Fibroblast of peridontal ligament (primary cell): ENCODE data around the gene SLC17A7.

ENCODE experiments used
- DNase-seq: peaks from one replicate; pipeline ENCODE4 v3.0.0-alpha.2; 2010; ENCODE audit errors: extremely low read depth

The SLC17A7 gene

GRCh38 chr19:49408816-49409440 lies 32.4 kb downstream of the SLC17A7 start:
- no peak for DNase-seq

DNA sequence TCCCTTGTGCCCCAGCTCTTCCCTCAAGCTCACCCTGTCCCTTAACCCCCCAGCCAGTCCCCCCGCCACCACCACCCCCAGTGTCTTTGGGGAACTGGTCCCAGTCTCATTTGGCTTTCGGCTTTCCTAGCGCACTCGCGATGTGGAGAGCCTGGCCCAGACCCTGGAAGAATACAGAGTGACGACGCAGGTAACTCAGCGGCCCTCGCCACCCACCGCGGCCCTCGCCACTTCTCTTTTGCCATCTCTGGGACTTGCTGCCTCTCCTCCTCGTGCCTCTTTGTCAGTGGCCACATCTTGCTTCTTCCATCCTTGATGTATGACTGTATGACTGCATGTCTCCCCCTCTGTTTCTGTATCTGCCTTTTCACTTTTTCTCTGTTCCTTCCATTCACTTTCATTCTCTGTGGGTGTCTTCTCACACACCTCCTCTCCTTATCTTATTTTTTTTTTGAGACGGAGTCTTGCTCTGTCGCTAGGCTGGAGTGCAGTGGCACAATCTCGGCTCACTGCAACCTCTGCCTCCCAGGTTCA lies 33.8 kb downstream of the SLC17A7 start:
- no peak for DNase-seq

- DNase-seq = no peak
Measured at GRCh38 chr19:49407079-49407478, 34.2 kb downstream of the SLC17A7 start.

- DNase-seq = no peak
Measured at GRCh38 chr19:49403404-49404187, 37.7 kb downstream of the SLC17A7 start.

DNA sequence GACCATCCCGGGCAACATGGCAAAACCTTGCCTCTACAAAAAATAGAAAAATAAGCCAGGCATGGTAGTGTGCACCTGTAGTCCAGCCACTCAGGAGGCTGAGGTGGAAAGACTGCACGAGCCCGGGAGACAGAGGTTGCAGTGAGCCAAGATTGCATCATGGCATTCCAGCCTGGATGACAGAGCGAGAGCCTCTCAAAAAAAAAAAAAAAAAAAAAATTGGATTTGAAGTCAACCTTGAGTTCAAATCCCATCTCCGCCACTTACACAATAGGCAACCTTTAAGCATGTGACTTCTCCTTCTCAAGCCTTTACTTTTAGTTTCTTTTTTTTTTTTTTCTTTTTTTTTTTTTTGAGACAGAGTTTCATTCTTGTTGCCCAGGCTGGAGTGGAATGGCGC lies 41.3 kb downstream of the SLC17A7 start:
- DNase-seq = no peak

GRCh38 chr19:49398931-49399330 lies 42.4 kb downstream of the SLC17A7 start:
- DNase-seq = no peak

DNA sequence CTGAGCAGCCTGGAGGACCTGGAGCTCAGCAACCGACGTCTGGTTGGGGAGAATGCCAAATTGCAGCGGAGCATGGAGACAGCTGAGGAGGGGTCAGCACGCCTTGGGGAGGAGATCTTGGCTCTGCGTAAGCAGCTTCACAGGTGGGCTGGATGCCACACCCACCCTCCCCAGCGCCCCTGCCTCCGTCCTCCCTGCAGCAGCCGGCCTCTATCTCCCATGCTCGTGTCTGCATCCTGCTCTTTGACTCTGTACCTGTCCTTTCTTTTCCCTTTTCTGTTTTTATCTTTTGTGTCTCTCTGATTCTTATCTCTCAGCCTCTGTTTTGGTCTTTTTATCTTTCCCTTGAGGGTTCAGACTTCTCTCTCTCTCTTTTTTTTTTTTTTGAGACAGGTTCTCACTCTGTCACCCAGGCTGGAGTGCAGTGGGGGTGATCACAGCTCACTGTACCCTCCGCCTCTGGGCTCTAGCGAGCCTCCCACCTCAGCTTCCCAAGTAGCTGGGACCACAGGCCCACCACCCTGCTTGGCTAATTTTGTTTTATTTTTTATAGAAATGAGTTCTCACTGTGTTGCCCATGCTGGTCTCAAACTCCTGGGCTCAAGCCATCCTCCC lies 43.2 kb downstream of the SLC17A7 start:
- DNase-seq = no peak

DNA sequence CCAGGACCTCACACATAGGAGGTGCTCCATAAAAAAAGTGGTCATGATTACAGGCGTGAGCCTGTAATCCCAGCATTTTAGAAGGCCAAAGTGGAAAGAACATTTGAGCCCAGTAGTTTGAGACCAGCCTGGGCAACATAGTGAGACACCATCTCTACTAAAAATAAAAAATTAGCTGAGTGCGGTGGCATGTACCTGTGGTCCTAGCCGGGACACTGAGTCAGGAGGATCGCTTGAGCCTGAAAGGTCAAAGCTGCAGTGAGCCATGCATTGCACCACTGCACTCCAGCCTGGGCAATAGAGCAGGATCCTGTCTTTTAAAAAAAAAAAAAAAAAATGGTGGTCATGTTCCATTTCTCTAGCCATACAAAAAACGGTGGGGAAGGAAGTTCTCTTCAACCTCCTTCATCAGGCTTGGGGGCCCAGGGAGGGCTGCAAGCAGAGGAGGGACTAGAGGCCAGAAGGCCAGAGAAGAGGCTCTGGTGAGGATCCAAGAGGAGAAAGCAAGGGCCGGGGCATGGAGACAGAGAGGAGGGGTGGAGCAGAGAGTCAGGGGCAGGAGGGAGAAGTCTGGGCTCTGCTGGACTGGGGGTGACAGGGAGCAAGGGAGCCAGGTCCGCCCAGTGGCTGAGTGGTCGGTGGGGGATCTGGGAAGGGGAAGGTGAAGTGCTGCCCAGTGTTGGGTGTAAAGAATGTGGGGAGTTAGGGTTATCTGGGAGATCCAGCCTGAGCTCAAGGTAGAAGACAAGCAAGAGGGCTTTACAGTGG lies 44.4 kb downstream of the SLC17A7 start:
- no peak for DNase-seq

DNA sequence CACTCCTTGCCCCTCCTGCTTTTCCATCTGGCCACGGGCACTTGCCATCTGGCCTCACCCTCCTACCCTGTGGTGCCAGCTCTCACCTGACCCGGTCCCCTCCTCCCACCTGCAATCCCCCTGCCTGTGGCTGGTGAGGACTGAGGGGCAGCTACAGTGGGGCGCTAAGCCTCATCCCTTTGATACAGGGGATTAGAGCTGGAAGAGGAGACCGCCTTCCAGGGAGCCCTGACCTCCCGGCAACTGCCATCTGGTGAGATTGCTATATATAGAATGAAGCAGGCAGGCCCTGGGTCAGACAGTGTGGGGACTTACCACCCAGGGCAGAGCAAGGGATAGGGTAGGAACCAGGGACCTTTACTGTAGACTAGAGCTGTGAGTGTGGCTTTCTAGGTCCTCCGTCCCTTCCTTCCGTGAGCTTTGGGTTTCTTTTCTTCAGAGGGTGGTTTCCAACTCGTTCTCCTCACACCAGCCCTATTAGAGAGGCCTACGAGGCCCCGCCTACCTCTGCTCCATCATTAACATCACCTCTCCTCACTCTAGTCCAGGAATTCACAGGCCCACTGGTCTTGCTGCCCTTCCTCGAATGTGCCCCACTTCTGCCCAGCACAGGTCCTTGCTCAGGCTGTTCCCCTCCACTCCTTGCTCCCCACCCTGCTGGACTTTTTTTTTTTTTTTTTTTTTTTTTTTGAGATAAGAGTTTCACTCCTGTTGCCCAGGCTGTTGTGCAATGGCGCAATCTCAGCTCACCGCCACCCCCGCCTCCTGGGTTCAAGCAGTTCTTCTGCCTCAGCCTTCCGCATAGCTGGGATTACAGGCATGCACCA lies 45.5 kb downstream of the SLC17A7 start:
- no peak for DNase-seq

DNA sequence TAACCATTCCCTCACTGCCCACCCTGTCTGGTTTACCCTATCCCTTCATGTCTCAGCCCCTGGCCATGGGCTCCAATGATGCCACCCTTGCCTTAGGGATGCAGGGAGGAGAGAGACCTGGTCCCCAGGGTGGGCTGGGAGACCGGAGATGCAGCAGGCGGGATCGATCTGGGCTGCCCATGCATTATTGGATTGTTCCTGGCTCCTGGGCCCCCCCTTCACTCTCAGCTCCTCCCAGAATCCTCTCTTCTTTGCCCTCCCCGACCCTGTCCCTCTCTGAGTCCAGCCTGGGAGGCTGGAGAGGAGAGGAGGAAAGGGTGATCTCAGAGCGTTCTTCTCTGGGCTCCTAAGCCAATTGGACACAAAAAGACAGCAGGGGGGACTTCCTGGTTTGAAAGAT lies 47.4 kb downstream of the SLC17A7 start:
- no peak for DNase-seq

DNA sequence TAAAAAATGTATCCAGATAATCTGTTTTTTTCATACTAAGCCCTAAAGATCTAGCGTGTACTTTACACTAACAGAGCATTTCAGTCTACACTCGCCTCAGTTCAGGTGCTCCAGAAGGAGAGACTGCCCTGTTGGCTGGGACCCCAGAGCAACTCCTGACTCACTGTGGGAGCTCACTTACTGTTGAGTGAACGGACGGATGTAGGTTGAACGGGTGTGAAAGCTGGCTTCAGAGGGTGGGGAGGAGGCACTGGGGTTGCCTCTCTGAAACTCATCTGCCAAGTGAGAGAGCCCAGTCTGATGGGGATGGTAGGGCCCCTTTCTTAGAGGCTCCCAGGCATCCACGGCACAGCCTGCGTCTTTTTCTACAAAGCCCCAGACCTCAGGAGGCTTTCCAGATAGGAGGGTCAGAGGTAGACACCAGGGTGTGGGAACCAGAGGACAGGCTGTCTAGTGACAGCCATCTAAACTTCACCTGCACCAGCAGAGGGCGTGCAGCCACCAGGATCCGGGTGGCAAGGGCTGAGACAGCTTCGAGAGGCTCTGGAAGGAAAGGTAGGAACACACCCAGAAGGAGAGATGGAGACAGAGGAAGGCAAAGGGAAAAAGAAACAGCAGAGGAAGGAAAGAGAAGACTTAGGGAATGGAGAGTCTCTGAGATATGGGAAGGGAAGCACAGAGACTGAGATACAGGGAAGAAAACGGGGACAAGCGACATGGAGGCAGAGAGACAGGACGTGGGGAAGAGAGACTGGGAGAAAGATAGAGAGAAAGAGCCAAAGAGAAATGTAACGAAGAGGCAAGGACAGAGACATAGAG lies 49.5 kb downstream of the SLC17A7 start:
- DNase-seq = peak; percentile 60

DNA sequence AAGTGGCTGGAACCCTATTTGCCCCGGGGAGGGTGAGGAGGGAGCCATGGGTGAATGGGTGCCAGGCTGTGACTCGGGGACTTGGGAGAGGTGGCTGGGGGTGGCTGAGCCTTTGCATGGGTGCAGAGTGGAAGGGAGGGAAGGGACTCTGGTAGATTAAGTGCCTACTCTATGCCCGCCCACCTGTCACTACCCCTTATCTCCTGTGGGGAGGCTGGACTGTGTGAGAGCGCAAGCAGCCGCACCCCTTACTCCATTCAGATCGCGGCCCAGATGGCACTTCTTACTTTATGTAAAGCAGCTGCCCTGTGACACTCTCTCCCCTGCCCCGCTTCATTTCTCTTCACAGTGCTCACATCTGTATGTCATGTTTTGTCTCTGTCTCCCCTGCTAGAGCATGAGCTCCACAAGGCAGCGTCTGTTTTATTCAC lies 50.4 kb downstream of the SLC17A7 start:
- DNase-seq = no peak

DNA sequence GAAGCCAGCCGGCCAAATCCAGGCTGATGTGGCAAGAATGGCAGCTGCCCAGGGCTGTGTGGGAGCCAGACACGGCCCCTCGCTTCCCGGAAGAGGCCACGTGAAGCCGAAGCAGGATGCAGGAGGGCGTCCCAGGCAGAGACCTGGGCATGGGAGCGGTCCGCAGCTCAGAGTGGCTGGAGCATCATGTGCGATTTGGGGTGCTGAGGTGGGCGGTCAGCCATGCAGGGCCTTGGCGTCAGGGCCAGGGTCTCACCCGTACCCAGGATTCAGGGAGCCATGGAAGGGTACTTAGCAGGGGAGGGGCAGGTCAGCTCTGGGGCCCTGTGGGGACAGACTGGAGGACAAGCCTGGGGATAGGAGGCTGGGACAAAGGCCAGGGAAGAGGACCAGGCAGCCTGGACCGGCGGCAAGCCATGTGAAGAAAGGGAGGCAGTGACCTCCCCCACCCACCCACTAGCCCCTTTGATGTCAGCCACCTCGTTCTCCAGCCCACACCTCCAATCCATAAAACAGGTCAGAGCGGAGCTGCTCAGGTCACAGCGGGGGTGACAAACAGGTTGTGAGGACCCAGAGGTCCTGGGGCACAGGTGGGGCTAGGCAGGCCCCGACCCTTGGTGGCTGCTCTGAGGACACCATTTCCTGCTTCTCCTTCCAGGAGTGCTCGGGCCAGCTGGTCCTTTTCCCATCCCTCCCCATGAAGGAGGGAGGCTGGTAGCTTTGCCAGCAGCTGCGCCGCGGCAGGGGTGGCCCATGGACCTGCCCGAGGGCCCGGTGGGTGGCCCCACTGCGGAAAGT lies 51.0 kb downstream of the SLC17A7 start:
- DNase-seq = no peak

GRCh38 chr19:49389406-49389805 lies 51.9 kb downstream of the SLC17A7 start:
- DNase-seq = no peak

DNA sequence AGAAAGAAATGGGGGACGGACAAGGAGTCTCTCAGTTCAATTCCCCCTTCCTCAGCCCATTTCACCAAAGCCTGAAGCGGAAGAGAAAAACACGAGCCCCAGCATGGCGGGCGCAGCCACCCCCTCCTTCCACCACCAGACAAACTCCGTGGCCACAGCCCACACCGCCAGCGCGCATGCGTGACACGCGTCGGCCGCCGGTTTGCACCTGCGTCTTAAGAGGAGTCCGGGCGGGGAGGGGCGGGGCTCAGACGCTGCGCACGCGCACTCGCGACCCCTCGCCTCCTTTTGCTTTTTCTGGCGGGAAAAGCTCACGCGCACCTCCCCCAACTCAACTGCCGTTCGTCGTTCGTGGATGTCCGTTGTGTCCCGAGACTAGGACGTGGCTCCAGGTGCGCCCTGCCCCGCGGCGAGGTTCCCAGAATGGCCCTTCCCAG lies 53.4 kb downstream of the SLC17A7 start, which contains the start of gene KASH5:
KASH5 (plus strand) TSS at position 314 of the 437 bp plus-strand sequence. CDS start 2,635 bp downstream, outside the sequence.
- DNase-seq = no peak

DNA sequence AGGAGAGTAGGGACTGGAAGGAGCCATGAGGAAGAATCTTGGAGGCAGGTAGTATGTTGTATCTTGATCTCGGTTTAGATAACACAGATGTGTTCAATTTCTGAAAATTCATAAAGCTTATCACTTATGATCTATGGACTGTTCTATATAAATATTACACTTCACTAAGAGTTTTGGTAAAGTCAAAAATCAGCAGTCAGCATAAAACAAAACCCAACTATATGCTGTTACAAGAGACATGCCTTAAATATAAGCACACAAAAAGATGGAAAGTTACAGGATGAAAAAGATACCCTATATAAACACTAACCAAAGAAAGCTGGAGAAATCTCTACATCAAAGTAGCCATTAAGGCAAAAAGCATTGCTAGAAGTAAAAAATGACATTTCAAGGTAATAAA lies 57.7 kb downstream of the SLC17A7 start:
- no peak for DNase-seq

DNA sequence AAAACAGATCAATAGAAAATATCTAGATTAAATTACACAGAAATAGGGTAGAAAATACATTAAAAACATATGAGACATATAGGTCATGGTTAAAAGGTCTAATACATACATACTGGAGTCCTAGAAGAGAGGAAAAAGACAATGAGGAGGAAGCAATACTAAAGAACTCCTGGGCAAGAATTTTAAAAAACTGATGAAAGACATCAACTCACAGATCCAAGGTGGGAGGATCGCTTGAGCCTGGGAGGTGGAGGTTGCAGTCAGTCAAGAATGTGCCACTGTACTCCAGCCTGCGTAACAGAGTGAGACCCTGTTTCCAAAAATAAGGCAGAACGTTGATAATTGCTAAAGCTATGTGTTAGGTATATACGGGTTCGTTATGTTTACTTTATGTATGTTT lies 58.7 kb downstream of the SLC17A7 start:
- no peak for DNase-seq

GRCh38 chr19:49380391-49380790 lies 60.9 kb downstream of the SLC17A7 start:
- no peak for DNase-seq
